Measurements from ENCODE around the gene SEPTIN5. TPM values are rescaled to one million over a fixed set of nuclear protein-coding genes. Genes with fewer than 3 reads are reported as not detected.

Gene SEPTIN5
- 10.0 and 22.6 TPM in 2 replicates for total RNA-seq

DNA sequence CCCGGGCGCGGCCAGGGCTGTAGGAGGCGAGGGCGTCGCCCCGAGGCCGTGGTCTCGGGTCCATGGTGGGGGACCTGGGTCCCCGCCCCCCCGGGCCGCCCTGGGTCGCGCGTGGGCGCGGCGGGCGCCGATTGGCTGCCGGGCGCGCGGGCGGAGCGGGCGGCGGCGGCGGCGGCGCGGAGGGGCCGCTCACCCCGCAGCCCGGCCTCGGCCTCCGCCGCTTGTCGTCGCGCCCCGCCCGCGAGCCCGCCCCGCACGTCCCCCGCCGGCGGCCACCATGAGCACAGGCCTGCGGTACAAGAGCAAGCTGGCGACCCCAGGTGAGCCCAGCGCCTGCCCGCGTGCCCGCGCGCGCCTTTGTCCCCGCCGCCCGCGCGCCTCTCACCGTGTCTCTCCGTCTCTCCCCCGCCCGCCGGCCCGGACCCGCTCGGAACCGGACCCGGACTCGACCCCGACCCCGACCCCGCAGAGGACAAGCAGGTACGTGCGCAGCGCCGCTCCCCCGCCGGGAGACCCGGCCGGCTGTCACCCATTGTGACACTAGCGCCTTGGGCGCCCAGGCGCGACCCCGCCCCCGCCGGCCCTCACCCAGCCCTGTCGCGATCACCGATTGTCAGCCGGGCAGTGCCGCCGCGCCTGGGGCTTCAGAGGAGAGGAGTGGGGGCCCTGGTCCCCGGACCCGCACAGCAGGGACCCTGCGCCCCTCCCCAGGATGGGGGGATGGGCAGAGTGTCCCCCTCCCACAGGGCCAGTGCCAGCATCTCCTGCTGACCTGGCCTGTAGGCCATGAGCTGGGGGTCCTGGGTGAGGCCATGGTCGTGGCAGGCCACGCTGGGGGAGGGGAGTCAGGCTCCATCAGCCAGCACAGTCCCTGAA, at the start of gene SEPTIN5:
Gene SEPTIN5 (plus strand): TSS at position 192 of the 876 bp plus-strand sequence. CDS start 86 bp downstream, at position 278.

DNA sequence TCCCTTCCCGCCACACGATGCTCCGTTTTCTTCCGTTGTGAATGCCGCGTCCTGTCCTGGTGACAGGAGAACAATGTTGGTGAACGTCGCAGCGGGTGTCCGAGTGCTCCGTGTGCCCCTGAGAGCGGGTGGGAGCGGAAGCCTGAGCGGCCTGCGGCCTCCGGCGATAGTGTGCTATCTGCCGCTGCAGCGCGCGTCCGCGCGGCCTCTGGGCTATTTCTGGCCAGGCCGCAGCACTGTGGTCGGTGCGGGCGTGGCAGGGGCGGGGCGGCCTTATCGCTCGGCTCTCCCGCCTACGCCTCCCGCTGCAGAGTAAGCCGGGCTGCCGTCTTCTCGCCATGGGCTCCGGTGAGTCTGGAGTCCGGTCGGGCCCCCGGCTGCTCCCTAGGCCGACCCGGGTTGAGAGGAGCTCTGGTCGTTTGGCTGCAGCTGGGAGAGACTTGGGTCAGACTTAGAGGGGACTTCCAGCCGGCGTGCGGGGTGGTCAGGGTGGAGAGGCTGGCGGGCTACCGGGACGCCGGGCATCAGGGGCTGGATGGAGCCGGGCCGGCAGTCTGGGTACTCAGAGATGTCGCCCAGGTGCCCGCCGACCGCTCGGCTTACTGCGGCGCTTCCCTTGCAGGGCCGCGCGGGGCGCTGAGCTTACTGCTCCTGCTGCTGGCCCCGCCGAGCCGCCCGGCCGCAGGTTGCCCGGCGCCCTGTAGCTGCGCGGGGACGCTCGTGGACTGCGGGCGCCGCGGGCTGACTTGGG, 9.1 kb downstream of the SEPTIN5 start, which contains the start of gene GP1BB:
Gene GP1BB (plus strand): TSS at position 308 of the 751 bp plus-strand sequence. CDS start 31 bp downstream, at position 339.

DNA sequence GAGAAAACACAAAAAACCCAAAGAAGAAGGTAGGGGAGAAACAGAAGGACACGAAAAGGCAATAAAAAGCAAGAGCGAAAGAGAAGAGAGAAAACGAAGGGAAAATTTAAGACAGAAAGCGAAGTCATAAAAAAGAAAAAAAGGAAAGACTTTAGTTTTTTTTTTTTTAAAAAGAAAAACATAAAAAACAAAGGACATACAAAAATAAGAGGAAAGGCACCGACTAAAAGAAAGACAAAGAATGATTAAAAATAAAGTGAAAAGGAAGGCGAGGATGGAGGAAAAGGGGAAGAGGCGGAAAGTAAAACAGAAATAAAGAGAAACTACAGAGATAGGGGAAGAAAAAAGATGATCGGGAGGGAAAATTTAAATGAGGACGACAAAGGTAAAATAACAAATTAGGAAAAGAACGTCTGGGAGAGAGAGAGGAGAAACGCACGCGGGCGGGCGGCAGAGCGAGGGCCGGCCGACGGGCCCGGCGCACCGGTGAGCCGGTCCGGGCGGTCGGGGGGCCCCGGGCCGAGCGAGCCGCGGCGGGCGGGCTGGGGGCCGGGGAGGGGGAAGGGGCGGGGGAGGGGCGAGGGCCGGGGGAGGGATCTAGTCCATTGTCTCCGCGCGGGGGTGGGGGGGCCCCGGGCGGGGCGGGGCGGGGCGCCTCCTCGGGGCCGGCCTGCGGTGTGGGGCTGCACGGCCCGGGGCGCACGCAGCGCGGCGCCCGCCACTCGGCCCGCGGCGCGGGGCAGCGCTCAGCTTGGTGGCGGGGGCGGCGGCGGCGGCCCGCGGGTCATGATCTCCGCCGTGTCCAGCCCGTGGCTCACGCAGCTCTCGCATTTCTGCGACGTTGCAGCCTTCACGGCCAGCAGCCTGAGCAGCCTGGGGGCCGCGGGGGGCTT, 46.0 kb downstream of the SEPTIN5 start, which contains the start of gene TBX1:
Gene TBX1 (plus strand): TSS at position 721 of the 893 bp plus-strand sequence. CDS start 66 bp downstream, at position 787.

Other genes starting within 250 kb of the SEPTIN5 start
- 51.5 and 57.0 TPM in 2 replicates for gene UFD1, start 235.3 kb upstream of the SEPTIN5 start, total RNA-seq
- gene CDC45, start 234.6 kb upstream of the SEPTIN5 start, total RNA-seq: 1.7 and 3.1 TPM in 2 replicates
- gene CLDN5, start 190.1 kb upstream of the SEPTIN5 start, total RNA-seq: 0.28 and 2.5 TPM in 2 replicates
- 1.00 and 1.5 TPM in 2 replicates for gene GP1BB, start 9.0 kb downstream of the SEPTIN5 start, total RNA-seq
- not detected in 2 replicates for gene TBX1, start 46.3 kb downstream of the SEPTIN5 start, total RNA-seq
- 4.4 and 5.2 TPM in 2 replicates for gene GNB1L, start 140.4 kb downstream of the SEPTIN5 start, total RNA-seq
- 5.7 and 8.0 TPM in 2 replicates for gene RTL10, start 140.4 kb downstream of the SEPTIN5 start, total RNA-seq
- 237 and 344 TPM in 2 replicates for gene COMT, start 227.3 kb downstream of the SEPTIN5 start, total RNA-seq
- 18.5 and 21.9 TPM in 2 replicates for gene TXNRD2, start 227.3 kb downstream of the SEPTIN5 start, total RNA-seq

All from smooth muscle cell of bladder (primary cell).